GM19395 (cell line): ENCODE measurements around the gene WHRN.

ENCODE experiments used
- ATAC-seq: cut with Tn5 transposase; IDR thresholded peaks from one replicate; pipeline ENCODE4 v1.9.1; 2021; ENCODE audit warnings: mild to moderate bottlenecking, moderate library complexity; ENCODE audit not compliant: unreplicated experiment

Gene WHRN

GRCh38 chr9:114425126-114425525 lies 80.1 kb downstream of the WHRN start:
- ATAC-seq, result no peak

GRCh38 chr9:114424126-114424525 lies 81.1 kb downstream of the WHRN start:
- no peak for ATAC-seq

- no peak for ATAC-seq
Measured at GRCh38 chr9:114423181-114423580, 82.1 kb downstream of the WHRN start.

- no peak for ATAC-seq
Measured at GRCh38 chr9:114421147-114421546, 84.1 kb downstream of the WHRN start.

GRCh38 chr9:114419796-114420195 lies 85.5 kb downstream of the WHRN start:
- ATAC-seq, result no peak

- ATAC-seq, result no peak
Measured at GRCh38 chr9:114418053-114418452, 87.2 kb downstream of the WHRN start.

- no peak for ATAC-seq
Measured at GRCh38 chr9:114417511-114417910, 87.8 kb downstream of the WHRN start.

- ATAC-seq, result no peak
Measured at GRCh38 chr9:114416906-114417305, 88.4 kb downstream of the WHRN start.

- ATAC-seq, result no peak
Measured at GRCh38 chr9:114416290-114416689, 89.0 kb downstream of the WHRN start.

DNA sequence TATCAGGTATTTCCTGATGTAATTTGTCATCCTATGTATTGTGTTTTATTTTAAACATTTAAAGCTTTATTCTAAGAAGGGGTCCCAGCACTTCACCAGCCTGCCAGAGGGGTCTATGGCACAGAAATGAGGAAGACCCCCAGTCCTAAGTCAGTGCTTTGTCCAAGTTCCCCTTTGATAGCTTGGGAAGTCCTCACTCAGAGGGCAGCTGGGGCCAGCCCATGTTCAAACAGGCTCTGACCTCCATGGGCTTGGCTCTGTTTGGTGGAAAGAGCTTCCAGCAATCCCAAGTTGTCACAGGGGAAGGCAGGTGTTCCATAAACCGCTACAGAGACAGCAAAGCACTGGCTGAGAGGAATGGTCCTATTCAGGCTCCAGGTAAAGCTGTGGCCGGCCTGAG lies 90.9 kb downstream of the WHRN start:
- no peak for ATAC-seq

- ATAC-seq, result no peak
Measured at GRCh38 chr9:114413861-114414301, 91.4 kb downstream of the WHRN start.

GRCh38 chr9:114412048-114412683 lies 93.1 kb downstream of the WHRN start:
- no peak for ATAC-seq

- ATAC-seq, result no peak
Measured at GRCh38 chr9:114411452-114411851, 93.8 kb downstream of the WHRN start.

DNA sequence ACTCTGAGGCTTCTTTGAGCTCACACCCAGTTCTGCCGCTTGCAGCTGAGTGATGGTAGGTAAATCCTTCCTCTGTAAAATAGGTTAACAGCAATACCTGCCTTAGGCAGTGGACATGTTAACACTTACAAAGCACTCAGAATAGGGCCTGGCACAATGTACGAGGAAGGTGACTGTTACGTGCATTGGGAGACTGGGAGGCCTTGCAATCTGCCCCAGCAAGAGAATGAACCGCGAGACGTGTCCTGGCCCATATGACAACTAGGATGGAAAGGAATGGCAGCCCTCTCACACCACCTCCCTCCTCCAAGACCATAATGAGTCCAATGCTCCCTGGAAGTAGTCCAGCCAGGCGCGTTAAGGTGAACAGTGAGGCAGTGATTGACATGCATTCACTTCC lies 94.4 kb downstream of the WHRN start:
- no peak for ATAC-seq

- no peak for ATAC-seq
Measured at GRCh38 chr9:114409842-114410241, 95.4 kb downstream of the WHRN start.

GRCh38 chr9:114409103-114409780 lies 96.0 kb downstream of the WHRN start:
- ATAC-seq, result no peak

- ATAC-seq, result no peak
Measured at GRCh38 chr9:114408645-114409044, 96.6 kb downstream of the WHRN start.

DNA sequence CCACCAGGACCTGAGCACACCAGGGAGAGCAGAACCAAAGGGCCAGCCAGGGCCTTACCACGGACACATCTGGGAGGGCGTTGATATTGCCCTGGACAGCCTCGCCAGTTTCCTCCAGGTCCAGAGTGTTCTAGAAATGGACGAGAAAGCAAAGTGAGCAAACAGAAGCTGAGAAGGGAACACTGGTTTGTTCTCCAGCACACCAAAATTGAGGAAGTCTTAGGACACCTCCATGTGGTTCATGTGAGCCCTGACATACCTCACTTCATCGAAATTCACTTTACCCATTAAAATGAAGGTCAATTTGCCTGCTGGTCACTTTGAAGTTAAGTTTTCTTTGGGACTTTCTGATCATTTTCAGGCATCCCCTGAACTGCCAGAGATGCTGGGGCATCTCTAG lies 97.4 kb downstream of the WHRN start:
- ATAC-seq, result no peak

GRCh38 chr9:114406441-114406840 lies 98.8 kb downstream of the WHRN start:
- no peak for ATAC-seq

GRCh38 chr9:114405294-114406034 lies 99.8 kb downstream of the WHRN start:
- ATAC-seq, result peak; percentile 92

DNA sequence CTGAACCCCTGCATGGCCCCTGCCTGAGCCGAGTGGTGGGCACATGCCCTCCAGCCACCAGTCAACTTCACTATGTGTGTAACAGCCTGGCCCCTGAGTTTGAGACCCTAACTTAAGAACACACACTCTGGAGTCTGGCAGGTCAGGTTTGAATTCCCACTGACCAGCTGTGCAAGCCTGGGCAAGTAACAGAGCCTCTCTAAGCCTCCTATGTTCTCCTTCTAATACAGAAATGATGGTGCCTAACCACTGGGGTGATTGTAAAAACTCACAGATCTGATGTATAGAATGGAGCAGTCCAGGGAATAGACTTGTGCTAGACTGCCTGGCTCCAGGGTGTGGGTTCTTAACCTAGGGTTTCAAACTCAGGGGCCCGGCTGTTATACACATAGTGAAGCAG lies 100.7 kb downstream of the WHRN start:
- ATAC-seq, result no peak

GRCh38 chr9:114403153-114403756 lies 102.0 kb downstream of the WHRN start:
- no peak for ATAC-seq
